GM13976 (cell line): ENCODE results near the gene EPS15.
"Not testable (repeated sequence)": the region's sequence is repeated elsewhere in the genome, so short reads cannot be mapped to it uniquely, and the experiment has no call there.

Experiments used
- DNase-seq: peaks from one replicate; pipeline ENCODE4 v3.0.0; 2012; ENCODE audit warnings: low spot score
- CTCF ChIP-seq: IDR thresholded peaks from 2 replicates; pipeline ENCODE4 v1.5.1; 2012; ENCODE audit warnings: borderline replicate concordance, mild to moderate bottlenecking; ENCODE audit not compliant: insufficient read depth; ENCODE audit errors: extremely low read depth, missing control alignments, control extremely low read depth
- in situ Hi-C: fragments of 300-500 bp; cut with MboI; formaldehyde crosslinking; loops from one replicate; pipeline ENCODE4 v1.12.0; 2022; ENCODE audit warnings: low sequenced_read_pairs, mixed read lengths, inconsistent platforms; ENCODE audit not compliant: unreplicated experiment

EPS15 gene

GRCh38 chr1:51519048-51519864 lies at the start of gene EPS15:
EPS15 (minus strand) TSS chr1:51519266; CDS start chr1:51519231, 35 bp downstream.
- no peak for TF ChIP-seq CTCF
- in situ Hi-C loops, result no loop called here
- DNase-seq, result peak; percentile 95

GRCh38 chr1:51568231-51568935 lies 49.3 kb upstream of the EPS15 start:
- TF ChIP-seq CTCF, result no peak
- no peak for DNase-seq
- in situ Hi-C loops, result no loop called here

- in situ Hi-C loops, result no loop called here
- no peak for TF ChIP-seq CTCF
- no peak for DNase-seq
These were observed 48.6 kb upstream of the EPS15 start for GRCh38 chr1:51567653-51568052.

- no peak for DNase-seq
- in situ Hi-C loops, result no loop called here
- TF ChIP-seq CTCF, result no peak
These were observed 47.2 kb upstream of the EPS15 start for GRCh38 chr1:51566260-51566659.

- in situ Hi-C loops, result no loop called here
- TF ChIP-seq CTCF, result no peak
- DNase-seq, result no peak
These were observed 45.9 kb upstream of the EPS15 start for GRCh38 chr1:51565009-51565408.

GRCh38 chr1:51564124-51564523 lies 45.1 kb upstream of the EPS15 start:
- TF ChIP-seq CTCF, result no peak
- in situ Hi-C loops, result no loop called here
- DNase-seq, result peak; percentile 52

- in situ Hi-C loops, result no loop called here
- no peak for TF ChIP-seq CTCF
- no peak for DNase-seq
These were observed 42.6 kb upstream of the EPS15 start for GRCh38 chr1:51561702-51562101.

- in situ Hi-C loops, DNase-seq: not testable (repeated sequence)
These were observed 41.8 kb upstream of the EPS15 start for GRCh38 chr1:51560895-51561294.
